ENCODE data around the gene LSM4.

DNA sequence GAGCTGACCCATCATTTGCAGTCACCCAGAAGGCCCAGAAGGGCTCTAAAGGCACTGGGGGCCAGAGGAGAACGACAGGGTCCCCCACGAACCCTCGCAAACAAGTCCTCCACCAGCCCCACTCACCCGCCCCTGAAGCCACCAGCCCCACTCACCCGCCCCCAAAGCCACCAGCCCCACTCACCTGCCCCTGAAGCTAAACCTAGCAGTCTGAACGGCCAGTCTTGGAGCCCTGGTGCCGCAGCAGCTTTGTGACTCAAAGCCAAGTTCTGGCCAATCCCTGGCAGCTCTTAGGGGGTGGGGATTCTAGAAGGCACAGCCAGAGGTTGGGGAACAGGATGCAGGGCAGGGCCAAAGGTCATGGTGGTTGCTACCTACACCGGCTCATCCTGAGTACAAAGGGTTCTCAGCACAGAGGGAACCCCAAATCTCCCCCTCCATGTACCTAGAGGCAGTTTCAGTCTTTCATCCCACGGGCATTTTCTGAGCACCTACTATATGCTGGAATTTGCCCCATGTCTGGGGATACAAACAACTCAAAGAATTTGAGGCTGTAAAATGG lies 48.6 kb downstream of the LSM4 start, which contains the start of gene IQCN:
- TF ChIP-seq EP300 (IDR thresholded peaks at IDR 0.05; ENCODE audit: borderline replicate concordance) = no peak
- no peak for TF ChIP-seq TCF12 (IDR thresholded peaks at IDR 0.05; ENCODE audit: low read depth)
- no peak for TF ChIP-seq NFIC (IDR thresholded peaks at IDR 0.05)
- TF ChIP-seq, protein P1, sequence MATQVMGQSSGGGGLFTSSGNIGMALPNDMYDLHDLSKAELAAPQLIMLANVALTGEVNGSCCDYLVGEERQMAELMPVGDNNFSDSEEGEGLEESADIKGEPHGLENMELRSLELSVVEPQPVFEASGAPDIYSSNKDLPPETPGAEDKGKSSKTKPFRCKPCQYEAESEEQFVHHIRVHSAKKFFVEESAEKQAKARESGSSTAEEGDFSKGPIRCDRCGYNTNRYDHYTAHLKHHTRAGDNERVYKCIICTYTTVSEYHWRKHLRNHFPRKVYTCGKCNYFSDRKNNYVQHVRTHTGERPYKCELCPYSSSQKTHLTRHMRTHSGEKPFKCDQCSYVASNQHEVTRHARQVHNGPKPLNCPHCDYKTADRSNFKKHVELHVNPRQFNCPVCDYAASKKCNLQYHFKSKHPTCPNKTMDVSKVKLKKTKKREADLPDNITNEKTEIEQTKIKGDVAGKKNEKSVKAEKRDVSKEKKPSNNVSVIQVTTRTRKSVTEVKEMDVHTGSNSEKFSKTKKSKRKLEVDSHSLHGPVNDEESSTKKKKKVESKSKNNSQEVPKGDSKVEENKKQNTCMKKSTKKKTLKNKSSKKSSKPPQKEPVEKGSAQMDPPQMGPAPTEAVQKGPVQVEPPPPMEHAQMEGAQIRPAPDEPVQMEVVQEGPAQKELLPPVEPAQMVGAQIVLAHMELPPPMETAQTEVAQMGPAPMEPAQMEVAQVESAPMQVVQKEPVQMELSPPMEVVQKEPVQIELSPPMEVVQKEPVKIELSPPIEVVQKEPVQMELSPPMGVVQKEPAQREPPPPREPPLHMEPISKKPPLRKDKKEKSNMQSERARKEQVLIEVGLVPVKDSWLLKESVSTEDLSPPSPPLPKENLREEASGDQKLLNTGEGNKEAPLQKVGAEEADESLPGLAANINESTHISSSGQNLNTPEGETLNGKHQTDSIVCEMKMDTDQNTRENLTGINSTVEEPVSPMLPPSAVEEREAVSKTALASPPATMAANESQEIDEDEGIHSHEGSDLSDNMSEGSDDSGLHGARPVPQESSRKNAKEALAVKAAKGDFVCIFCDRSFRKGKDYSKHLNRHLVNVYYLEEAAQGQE (IDR thresholded peaks at IDR 0.05; ENCODE audit: low read depth) = no peak
- TF ChIP-seq CEBPB (IDR thresholded peaks at IDR 0.05) = no peak
- TF ChIP-seq TEAD4 (IDR thresholded peaks at IDR 0.05) = no peak
- TF ChIP-seq, protein P2, sequence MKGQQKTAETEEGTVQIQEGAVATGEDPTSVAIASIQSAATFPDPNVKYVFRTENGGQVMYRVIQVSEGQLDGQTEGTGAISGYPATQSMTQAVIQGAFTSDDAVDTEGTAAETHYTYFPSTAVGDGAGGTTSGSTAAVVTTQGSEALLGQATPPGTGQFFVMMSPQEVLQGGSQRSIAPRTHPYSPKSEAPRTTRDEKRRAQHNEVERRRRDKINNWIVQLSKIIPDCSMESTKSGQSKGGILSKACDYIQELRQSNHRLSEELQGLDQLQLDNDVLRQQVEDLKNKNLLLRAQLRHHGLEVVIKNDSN (IDR thresholded peaks at IDR 0.05) = no peak
- TF ChIP-seq RAD21 (IDR thresholded peaks at IDR 0.05; ENCODE audit: low read depth) = no peak
